ENCODE data around the gene SELENOO.

Gene SELENOO

DNA sequence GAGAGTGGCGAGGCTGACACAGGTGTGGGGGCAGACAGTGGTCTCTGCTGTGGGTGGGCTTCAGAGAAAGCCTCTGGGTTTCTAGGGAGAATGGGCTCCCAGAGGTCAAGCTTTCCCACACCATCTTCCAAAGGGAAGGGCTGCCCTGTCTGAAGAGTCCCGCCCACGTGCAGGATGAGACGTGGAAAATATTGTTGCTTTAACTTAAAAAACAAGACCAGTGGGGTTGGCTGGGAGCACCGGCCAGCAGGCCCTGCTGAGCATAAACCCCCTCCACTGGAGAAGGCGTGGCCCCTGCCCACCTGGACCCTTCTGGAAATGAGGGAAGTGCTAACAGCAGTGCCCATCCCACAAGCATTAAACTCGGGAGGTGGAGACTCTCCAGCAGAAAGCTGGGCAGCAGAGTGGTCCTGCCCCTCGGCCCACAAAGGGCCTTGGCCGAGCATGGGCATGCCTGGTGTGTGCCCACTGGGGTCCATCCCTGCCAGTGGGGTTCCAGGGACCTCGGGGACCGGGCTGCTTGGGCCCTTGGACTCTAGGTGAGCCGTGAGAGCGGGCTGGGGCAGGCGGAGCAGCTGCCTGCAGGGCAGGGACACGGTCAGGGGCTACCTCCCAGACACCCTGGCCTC is 15.4 kb downstream of the SELENOO start:
- in situ Hi-C loops (cut with MboI; ENCODE audit: low sequenced_read_pairs), result no loop called here

DNA sequence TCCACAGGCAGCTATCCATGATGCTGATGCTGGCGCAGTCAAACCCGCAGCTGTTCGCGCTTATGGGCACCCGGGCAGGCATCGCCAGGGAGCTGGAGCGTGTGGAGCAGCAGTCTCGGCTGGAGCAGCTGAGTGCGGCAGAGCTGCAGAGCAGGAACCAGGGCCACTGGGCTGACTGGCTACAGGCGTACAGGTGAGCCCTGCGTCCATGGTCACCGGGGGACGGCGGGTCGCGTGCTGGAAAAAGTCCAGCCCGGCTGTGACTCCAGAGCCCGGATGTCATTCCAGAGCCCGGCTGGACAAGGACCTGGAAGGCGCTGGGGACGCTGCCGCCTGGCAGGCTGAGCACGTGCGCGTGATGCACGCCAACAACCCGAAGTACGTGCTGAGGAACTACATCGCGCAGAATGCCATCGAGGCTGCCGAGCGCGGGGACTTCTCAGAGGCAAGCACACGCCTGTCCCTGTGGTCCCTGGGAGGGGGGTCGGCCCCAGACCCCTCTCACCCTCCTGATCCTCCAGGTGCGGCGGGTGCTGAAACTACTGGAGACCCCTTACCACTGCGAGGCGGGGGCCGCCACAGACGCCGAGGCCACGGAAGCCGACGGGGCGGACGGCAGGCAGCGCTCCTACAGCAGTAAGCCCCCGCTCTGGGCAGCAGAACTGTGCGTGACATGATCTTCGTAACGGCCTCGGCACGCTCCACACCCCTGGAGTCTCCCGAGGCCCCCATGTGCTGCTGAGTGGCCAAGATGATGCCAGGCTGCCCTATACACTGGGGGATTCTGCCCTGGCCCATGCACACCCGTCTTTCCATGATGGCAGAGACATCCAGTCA is 16.1 kb downstream of the SELENOO start:
- in situ Hi-C loops (cut with MboI; ENCODE audit: low sequenced_read_pairs), result no loop called here

DNA sequence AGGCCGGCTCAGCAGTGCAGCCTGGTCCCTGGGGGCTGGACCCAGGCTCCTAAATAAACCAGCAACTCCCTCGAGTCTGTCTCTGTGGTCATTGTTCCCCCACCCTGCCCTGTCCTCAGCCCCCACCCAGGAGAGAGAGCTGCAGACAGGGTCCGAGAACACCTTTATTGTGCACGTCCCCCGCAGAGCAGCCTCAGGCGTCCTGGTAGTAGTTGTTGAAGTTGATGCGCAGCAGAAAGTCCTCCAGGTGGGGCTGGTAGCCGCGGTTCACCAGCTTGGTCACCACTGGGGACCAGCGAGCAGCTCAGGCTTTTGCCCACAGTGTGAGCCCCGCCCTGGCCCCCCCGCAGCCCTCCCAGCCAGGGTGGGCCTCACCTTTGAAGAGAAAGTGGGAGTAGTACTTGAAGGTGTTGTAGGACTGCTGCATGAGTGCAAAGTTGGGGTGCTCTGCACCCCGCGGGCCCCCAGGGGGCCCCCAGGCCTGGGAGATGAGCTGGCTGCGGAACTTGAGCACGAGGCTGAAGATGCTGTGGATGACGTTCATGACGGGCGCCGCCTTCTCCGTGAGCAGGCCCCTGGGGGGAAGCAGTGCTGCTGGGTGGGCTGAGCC is 16.8 kb downstream of the SELENOO start:
- in situ Hi-C loops (cut with MboI; ENCODE audit: low sequenced_read_pairs), result no loop called here

DNA sequence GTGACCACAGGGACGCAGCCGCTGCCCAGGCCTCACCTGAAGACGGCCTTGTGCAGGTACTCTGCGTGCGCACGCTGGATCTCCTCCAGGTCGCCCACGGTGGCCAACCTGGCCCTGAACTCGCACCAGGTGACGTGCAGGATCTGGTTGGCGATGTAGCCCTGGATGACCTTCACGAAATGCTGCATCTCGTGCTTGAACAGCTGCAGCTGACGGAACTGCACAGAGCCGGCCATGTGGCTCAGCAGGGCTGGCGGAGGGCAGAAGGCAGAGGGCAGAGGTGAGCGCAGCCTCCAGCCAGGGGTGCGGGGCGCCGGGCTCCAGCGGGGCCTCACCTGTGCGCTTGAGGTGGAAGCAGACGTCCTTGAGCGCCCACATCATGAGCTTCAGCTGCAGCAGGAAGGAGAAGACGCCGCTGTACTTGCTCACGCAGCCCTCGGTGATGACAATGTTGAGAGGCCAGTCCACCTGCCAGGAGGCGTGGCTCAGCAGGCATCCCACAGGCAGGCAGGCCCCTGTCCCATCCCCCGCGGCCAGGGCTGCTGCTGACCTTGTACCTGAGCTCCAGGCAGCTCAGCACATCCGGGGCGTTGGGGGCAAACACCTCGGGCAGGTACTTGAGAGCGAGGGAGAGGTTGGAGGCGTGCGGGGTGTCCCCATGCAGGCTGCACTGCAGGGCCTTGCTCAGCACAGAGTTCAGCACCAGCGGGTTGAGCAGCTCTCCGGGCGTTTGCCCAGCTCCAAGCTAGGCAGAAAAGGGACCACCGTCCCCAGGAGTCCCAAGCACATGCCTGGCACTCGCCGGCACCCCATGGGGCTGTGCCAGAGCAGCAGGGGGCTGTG is 17.6 kb downstream of the SELENOO start:
- in situ Hi-C loops (cut with MboI; ENCODE audit: low sequenced_read_pairs), result no loop called here

DNA sequence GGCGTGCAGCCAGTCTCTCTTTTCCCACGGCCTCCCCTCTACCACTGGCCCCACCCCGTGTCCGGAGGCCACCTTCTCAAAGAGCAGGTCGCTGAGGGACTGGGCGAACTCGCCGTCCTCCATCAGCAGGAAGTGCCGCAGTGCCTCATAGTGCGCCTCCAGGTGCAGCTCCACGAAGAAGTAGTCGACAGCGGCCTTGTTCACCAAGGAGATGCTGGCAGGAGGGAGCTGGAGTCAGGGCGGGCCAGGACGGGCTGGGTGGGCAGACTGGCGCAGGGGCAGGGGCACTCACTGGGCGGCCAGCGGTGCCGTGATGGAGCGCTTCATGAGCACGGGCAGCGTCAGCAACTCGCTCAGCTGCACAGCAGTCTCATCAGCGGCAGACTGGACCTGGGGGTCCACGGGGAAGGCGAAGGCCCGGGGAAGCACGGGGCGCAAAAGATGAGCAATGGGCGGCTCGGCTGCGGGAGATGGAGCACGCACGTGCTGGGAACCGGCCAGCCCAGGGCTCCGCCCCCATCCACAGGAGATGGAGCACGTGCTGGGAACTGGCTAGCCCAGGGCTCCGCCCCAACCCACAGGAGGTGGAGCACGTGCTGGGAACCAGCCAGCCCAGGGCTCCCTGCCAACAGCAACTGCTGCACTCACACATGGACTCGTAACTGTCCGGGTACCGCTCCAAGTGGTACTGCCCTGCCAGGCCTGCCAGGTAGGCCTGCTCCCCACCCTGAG is 18.4 kb downstream of the SELENOO start:
- in situ Hi-C loops (cut with MboI; ENCODE audit: low sequenced_read_pairs), result no loop called here

DNA sequence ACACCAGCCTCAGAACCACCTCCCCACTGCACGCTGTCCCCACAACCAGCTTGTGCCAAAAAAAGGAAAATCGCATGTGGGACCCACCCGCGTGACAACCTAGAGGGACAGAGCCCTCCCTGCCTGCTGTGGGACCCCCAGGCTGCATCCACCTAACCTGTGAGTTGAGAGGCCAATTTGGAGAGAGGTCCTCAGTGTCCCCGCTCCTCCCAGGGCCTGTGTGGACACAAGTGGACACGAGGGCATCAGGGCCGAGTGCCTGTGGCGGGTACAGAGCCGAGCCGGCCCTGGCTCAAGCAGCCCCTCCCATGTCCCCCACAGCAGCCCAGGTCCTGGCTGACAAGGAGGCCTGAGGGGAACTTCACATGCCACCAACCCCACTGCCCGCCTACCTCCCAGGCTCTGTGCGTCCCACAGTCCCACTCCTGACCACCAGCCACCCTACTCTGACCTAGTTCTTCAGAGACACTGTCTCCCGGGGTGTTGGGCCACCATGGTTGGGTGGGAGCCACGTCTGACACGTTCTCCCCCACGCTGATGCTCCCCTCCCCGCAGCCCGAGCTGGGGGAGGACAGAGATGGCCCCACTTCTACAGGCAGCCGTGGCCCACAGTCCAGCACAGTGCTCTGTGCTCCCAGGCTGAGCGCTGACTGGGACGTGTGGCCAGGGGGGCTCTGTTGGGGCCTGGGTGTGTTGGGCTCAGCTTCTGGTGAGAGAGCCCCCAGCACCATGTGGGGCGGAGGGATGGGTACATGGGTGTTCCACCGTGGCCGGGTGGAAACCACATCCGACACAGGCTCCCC is 19.2 kb downstream of the SELENOO start:
- in situ Hi-C loops (cut with MboI; ENCODE audit: low sequenced_read_pairs), result no loop called here

DNA sequence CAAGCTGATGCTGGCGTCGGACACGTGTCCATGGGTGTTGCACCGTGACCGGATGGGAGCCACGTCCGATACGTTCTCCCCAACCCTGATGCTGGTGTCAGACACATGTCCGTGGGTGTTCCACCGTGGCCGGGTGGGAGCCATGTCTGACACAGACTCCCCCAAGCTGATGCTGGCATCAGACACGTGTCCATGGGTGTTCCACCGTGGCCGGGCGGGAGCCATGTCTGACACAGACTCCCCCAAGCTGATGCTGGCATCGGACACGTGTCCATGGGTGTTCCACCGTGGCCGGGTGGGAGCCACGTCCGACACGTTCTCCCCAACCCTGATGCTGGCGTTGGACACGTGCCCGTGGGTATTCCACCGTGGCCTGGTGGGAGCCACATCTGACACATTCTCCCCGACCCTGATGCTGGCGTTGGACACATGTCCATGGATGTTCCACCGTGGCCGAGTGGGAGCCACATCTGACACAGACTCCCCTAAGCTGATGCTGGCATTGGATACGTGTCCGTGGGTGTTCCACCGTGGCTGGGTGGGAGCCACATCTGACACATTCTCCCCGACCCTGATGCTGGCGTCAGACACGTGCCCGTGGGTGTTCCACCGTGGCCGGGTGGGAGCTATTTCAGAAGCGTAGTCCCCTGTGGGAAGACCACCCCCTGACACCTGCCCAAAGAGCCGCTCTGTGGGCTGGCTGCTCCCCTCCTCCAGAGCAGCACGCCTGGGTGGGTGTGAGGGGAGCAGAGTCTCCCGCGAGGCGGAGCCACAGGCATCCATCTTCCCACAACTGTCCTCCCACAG is 20.0 kb downstream of the SELENOO start:
- in situ Hi-C loops (cut with MboI; ENCODE audit: low sequenced_read_pairs), result no loop called here

DNA sequence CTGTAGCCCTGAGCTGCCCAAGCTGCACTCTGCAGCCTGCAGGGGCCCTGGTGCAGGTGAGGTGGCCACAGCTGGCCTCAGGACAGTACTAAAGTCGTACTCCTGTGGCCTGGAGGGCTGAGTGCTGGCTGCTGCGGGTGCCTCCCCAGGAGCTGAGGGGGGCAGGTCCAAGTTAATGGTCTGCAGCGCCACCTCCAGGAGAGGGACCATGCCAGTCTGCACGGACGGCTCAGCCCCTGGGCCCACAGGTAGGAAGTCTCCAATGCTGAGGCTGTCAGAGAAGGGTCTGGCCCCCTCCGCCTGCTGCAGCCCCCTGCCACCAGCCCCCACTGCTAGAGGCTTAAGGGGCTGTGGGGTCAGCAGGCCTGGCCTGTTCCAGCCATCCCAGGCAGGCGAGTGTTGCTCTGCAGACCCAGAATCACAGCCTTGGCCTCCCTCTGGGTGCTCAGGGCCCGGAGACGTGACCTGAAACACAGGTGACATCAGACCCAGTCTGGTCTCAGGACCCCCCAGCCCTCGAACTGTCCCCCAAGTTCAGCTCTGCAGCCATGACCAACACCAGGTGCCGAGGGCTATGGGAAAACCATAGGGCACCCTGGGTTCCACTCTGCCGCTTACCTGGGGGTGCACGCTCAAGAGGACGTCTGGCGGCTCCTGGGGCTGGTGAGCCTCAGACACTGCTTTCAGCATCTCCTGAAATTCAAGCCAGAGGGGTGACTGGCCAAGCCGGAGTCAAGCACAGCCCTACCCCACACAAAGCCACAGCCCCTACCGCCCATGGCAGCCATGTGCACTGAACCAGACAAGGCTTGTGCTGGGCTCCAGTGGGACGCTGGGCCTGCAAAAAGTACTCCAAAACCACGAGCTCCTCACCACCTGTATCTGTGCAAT is 20.8 kb downstream of the SELENOO start:
- in situ Hi-C loops (cut with MboI; ENCODE audit: low sequenced_read_pairs), result no loop called here

DNA sequence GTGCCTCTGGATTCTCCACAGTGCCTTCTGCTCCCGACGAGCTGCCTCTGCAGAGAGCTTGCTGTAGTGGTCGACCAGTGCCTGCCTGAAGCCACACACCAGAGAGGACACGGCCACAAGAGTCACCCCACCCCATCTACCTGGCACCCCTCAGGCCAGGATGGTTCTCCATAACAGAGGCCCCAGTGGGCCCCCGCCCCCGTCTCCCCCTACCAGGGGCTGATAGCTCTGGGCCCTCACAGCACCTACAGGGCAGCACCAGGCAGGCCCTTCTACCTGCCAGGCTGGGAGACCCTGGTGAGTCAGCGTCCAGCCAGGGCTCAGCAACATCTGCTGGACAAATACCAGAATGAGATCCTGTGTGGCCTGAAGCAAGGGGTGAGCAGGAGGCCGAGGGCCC is 21.7 kb downstream of the SELENOO start:
- in situ Hi-C loops (cut with MboI; ENCODE audit: low sequenced_read_pairs), result no loop called here

DNA sequence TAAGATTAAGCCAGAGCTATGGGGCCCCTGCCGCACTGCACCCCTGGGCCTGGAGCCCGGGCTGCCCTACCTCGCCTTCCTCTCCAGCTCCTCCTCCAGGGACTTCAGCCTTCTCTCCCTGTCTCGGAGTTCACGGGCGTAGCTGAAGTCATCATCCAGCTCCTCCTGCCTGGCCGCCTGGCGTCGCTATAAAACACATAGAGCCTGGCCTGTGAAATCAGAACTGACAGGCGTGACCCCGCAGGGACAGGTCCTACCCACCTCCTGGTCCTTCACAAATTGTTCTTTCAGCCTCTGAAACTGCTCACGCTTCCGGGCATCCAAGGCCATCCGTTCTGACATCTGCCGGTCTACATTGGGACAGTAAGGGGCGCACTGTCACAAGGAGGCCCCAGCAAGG is 23.3 kb downstream of the SELENOO start:
- in situ Hi-C loops (cut with MboI; ENCODE audit: low sequenced_read_pairs), result no loop called here

DNA sequence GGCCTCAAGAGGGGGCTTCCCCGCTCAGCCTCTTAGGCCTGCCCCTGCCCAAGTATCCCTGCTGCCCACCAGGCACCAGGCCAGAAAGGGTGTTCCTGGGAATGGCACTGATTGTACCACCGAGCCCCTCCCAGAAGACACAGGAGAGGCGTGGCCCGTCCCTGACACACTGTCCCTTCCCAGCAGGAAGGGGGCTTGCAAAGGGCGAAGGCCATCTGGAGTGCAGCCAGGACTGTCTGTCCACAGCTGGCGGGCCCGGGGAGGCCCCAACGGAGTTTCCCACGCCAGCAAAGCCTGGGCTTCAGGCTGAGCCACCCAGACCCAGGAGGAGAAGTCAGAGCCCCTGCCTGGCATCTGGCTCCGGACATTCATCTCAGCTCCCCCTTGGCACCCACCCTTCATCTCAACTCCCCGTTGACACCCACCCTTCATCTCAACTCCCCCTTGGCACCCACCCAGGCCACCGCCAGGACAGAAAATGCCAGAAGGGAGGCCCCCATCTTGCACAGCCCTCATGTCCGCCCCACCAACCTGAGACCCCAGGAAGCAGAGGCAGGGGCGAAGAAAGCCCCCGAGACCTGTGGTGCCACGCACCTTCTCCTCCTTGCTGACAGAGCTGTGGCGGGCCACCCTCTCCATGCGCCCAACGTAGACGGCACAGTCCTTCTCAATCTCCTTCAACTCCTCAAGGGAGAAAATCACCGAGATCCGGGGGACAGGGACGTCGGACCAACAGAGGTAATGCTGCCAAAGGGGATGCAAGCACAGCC is 24.6 kb downstream of the SELENOO start:
- in situ Hi-C loops (cut with MboI; ENCODE audit: low sequenced_read_pairs), result no loop called here

DNA sequence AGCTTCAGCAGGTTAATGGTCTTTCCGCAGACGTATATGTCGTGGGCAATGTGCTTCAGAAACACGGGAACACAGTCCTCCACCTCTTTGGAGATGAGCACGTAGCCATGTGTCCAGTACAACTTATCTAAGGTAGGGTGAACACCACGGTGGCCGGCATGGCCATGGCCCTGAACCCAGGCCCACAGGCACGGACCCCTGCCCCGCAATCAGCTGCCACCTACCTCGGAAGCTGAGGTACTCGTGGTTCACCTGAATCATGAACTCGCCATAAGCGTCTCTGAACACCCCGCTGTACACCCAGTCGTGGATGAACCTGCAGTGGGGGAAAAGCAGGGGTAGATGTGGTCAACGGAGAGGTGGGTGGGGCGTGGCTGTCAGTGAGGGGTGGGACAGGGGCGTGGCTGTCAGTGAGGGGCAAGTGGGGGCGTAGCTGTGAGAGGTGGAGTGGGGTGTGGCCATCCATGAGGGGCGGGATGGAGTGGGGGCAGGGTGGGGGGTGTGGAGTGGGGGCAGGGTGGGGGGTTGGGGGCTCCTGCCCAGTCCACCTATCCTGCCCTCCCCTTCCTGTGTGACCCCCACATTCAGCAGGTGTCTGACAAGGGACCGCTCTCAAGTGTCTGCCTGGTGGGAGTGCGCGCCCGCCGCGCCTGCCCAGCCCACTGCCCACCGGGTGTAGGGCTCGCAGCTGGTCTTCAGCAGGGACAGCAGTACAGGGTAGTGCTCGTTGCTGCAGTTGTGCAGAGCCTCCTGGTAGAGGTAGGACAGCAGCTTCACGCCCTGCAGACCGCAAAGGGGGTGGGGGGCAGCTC is 25.5 kb downstream of the SELENOO start:
- in situ Hi-C loops (cut with MboI; ENCODE audit: low sequenced_read_pairs), result no loop called here

DNA sequence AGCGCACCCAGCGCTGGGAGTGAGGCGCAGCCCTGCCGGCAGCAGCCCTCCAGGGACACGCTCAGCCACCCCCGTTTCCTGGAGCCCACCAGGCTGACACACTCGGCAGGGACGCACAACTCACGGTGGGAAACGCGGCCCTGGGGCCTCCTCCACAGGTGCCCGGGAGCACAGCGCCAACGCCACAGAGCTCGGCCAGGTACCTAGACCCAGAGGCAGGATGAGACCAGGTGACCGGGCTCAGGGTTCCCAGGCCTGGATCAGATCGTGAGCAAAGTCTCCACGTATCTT is 26.0 kb downstream of the SELENOO start:
- in situ Hi-C loops (cut with MboI; ENCODE audit: low sequenced_read_pairs), result no loop called here

DNA sequence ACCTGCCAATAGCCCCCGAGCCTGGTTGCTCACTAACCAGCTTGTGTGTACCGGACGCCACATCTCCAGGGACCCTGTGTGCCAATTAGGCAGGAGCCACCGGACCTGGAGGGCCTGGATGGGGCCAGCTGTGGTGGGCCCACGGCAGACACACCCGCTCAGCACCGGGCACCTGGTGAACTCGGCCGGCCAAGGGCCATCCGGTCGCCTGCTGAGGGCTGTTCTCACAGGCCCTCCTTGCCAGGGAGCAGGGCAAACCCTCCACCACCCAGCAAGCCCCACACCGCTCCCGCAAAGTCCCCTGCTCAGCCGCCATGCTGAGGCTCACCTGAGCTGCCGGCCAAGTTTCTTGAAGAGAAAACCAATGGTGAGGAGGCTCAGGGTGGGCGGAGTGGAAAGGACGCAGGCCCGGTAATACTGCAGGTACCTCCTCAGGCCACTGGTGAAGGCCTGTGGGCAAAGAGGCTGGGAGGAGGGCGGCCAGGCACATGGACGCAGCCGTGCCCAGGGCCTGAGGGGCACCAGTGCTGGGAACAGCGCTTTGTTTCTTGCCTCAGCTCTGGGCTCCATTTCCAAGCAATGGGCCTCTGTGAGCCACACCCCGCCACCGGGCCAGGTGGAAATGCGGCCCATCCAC is 26.9 kb downstream of the SELENOO start:
- in situ Hi-C loops (cut with MboI; ENCODE audit: low sequenced_read_pairs), result no loop called here

DNA sequence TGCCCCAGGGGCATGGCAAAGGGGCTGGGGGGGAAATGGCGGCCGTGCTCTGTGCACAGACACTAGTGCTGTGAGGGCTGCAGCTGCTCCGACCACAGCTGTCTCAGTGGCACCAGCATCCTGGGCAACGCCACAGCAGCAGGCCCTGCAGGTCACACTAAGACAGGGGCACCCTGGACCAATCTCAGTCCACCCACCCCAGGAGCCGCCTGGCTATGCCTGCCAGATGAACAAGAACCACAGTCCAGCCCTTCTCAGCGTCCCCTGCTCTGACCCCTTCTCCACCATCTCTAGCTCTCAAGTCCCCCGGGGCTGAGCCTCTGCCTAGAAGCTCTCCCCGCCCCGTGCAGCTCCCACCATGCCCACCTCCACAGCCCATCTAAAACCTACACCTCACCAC is 27.6 kb downstream of the SELENOO start:
- in situ Hi-C loops (cut with MboI; ENCODE audit: low sequenced_read_pairs), result no loop called here

DNA sequence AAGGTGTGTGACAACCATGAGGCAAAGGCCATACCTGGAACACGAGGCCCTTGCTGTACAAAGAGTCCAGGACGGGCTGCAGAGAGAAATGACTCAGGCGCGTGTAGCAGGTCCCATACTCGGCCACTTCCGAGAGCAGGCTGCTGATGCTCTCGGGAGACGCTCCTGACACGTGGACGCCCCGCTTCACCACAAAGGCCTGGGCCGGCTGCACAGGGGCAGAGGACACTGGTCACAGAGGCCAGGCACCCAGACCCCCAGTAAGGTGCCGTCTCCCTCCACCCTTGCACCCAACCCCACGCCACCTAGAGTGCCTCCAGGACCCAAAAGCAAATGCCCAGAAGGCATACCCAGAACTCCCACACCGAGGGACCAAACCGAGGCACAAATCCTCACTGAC is 28.6 kb downstream of the SELENOO start:
- in situ Hi-C loops (cut with MboI; ENCODE audit: low sequenced_read_pairs), result no loop called here
